AG09319 (cell line): ENCODE data around the gene GNPAT.

Source experiments
- DNase-seq: peaks from one replicate; pipeline ENCODE4 v3.0.0-alpha.2; 2010; ENCODE audit warnings: low read depth; ENCODE audit errors: extremely low read depth
- CTCF ChIP-seq: IDR thresholded peaks from 2 replicates; pipeline ENCODE4 v1.5.1; 2011; ENCODE audit warnings: low read depth, mild to moderate bottlenecking, inconsistent platforms, low read length, moderate library complexity

The GNPAT gene

GRCh38 chr1:231286603-231287002, 45.6 kb downstream of the GNPAT start:
- DNase-seq = no peak
- no peak for TF ChIP-seq CTCF

GRCh38 chr1:231295938-231296337, 54.9 kb downstream of the GNPAT start:
- TF ChIP-seq CTCF = no peak
- no peak for DNase-seq

- TF ChIP-seq CTCF = no peak
- no peak for DNase-seq
These were observed 61.0 kb downstream of the GNPAT start for GRCh38 chr1:231301990-231302389.

- TF ChIP-seq CTCF = no peak
- no peak for DNase-seq
These were observed 69.5 kb downstream of the GNPAT start for GRCh38 chr1:231310391-231310934.

GRCh38 chr1:231311720-231312431, 70.9 kb downstream of the GNPAT start:
- no peak for TF ChIP-seq CTCF
- no peak for DNase-seq

- no peak for TF ChIP-seq CTCF
- DNase-seq = no peak
These were observed 71.4 kb downstream of the GNPAT start for GRCh38 chr1:231312432-231312788.

GRCh38 chr1:231313661-231314060, 72.6 kb downstream of the GNPAT start:
- TF ChIP-seq CTCF = no peak
- no peak for DNase-seq
